ENCODE measurements around the gene NLRC3.
"Not testable (repeated sequence)": the region's sequence is repeated elsewhere in the genome, so short reads cannot be mapped to it uniquely, and the experiment has no call there.

The NLRC3 gene

DNA sequence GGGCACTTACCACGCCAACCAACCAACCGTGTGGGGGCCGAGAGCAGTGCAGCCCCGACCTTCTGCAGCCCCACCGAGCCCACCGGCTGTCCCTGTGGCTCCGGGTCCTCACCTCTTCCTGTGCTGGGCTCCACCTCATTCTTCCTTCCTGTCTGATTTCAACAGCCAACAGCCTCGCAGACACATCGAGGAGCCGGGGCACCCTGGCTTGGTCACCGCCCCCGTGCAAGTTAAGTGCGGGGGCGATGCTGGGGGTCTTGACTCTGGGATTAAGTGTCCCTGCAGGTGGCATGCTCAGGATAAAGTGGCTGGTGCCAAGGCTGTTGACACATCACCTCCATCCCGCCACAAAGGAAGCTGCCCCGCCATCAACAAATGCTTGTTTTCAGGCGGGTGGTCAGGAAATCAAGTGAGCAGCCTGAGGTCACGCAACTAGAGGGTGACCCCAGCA lies at the start of gene NLRC3:
Gene NLRC3 (minus strand): TSS at position 102 of the 451 bp plus-strand sequence. CDS start 12,367 bp downstream, outside the sequence.
- no peak for DNase-seq

DNA sequence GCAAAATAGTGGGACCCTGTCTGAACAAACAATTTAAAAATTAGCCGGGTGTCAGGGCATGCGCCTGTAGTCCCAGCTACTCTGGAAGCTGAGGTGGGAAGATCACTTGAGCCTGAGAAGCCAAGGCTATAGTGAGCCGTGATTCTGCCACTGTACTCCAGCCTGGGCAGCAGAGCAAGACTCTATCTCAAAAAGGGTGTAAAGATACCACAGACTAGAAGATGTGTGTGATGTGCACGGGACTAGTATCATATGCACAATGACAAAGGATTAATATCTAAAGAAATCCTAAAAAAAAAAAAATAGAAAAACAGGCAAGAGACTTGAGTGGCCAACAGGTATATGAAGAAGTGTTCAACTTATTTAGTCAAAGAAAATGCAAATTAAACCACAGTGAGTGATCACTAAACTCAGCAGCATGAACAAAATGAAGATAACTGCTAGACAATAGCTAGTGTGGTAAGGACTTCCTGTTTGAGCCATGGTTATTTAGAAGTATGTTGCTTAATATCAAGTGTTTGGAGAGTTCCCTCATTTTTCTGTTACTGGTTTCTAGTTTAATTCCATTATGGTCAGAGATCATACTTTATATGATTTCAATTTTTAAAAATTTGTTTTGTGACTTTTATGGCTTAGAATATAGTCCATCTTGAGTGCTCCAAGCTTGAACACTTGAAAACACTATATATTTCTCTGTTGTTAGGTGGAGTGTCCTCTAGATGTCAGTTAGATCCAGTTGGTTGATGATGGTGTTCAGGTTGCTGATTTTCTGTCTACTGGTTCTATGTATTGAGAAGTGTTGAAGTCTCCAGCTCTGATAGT lies 48.9 kb upstream of the NLRC3 start:
- DNase-seq, result no peak

DNA sequence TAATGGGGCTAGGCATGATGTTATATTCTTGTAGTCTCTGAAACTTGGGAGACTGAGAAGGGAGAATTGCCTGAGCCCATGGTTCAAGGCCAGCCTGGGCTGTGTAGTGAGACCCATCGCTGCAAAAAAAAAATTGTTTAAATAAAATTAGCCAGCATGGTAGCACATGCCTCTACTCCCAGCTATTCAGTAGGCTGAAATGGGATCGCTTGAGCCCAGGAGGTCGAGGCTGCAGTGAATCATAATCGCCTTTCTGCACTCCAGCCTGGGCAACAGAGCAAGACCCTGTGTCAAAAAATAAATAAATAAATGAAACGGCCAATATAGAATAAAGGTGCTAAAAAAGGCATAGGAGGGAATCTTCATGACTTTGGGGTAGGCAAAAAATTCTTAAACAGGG lies 48.1 kb upstream of the NLRC3 start:
- DNase-seq, result no peak

DNA sequence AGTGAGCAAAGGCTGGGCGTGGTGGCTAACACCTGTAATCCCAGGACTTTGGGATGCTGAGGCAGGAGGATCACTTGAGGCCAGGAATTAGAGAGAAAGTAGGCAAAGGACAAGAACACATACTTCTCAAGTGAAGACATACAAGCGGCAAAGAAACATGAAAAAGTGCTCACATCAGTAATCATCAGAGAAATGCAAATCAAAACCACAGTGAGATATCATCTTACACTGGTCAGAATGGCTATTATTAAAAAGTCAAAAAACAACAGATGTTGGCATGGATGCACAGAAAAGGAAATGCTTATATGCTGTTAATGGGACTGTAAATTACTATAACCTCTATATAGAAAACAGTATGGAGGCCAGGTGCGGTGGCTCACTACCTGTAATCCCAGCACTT lies 46.4 kb upstream of the NLRC3 start:
- DNase-seq, result no peak

GRCh38 chr16:3618769-3619141 lies 41.6 kb upstream of the NLRC3 start:
- DNase-seq, result no peak

DNA sequence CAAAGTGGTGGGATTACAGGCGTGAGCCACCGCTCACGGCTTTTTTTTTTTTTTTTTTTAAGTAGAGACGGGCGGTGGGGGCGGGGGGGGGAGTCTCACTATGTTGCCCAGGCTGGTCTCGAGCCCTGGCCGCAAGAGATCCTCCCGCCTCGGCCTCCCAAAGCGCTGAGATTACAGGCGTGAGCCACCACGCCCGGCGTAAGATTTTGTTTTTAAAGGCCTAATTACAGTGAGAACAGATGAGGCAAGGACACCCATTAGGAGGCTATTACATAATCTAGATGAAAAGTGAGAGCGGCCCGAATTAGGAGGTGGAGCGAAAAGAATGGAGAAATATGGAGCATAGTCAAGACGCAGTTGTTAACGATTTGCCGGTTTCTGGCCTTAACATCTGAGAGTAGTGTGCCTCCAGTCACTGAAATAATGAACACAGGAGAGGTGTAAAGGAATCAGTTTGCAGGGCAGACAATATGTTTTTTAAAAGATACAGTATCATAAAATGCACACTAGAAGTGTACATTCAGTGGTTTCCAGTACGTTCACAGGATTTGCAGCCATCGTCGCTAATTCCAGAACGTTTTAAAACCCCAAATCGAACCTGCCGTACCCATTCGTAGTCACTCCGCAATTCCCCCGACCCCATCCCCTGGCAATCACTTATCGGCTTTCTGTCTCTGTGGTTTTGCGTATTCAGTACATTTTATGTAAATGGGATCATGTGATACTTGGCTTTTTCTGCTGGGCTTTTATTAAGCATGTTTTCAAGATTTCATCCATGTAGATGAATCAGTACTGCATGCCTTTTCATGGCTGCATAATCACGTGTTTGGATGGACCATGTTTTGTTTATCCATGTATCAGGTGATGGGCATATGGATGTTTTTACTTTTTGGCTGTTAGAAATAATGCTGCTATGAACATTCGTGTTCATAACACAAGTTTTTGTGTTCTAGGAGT lies 35.6 kb upstream of the NLRC3 start:
- DNase-seq, result no peak

GRCh38 chr16:3611146-3611975 lies 34.2 kb upstream of the NLRC3 start, which contains the start of gene SLX4:
Gene SLX4, minus strand, starts transcription at chr16:3611606. Its CDS starts 2,642 bp downstream, at chr16:3608964.
- DNase-seq, result peak; percentile 47

DNA sequence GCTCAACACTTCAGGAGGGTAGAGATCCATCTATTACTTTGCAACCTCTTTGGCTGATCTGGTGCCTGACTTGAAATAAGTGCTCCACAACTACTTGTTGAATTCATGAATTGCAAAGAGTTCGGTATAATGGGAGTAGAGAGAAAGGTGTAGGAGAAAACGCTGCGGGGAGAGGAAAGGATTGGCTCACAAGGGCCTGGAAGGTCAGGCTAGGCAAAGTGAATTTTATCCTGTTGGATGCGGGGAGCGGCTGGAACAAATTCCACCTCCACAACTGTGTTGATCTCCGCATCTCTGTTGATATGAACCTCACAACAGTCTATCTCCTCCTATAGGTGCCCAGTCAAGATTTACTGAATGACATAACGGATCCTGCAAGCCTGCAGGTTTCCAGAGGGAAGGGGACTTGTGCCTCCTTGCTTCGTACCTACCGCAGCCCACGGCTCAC lies 33.5 kb upstream of the NLRC3 start:
- DNase-seq, result no peak

DNA sequence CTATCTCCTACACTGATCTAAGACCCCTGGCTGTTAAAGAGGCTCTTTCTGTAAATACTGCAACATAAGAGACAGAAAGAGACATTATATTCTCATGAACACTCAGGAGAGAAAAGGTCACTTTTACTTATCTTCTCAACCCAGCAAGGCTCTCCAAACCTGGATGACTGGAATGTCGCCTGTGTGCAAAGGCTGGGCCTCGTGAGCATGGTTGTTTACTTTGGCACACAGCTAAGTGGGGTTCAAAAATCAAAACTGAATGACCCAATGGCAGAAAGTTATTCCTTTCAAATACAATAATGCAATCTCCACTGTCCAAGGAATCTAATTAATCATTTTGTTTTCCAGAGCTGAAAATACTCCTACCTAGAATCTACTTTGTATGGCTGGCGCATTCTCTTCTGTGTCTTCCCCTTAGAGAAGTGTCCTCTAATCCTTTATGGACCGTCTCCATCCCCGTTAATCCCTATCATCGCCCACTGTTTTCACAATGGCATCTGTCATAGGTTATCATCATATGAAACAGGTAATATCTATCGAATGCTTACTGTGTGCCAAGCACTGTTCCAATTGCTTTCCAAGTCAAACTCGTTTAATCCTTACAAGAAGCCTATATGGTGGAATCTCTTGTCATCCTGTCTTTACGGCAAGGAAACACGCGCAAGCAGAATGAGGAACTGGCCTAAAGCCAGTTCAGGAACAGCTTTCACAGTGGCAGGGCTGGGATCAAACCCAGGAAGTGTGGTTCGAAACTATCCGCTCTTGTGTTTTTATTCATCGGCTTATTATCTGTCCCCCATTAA lies 32.9 kb upstream of the NLRC3 start:
- DNase-seq, result no peak

DNA sequence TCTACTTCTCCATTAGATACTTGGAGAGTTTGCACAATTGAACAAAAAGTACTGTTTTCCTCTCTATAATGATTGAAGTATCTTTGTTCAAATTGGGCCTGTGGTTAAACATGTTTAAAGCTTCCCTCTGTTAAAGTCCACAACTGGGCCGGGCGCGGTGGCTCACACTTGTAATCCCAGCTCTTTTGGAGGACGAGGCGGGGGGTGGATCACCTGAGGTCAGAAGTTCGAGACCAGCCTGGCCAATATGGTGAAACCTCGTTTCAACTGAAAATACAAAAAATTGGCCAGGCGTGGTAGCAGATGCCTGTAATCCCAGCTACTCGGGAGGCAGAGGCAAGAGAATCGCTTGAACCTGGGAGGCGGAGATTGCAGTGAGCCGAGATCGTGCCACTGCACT lies 31.8 kb upstream of the NLRC3 start:
- not testable (repeated sequence) for DNase-seq

- DNase-seq, result no peak
These were observed 30.9 kb upstream of the NLRC3 start for GRCh38 chr16:3608069-3608468.

DNA sequence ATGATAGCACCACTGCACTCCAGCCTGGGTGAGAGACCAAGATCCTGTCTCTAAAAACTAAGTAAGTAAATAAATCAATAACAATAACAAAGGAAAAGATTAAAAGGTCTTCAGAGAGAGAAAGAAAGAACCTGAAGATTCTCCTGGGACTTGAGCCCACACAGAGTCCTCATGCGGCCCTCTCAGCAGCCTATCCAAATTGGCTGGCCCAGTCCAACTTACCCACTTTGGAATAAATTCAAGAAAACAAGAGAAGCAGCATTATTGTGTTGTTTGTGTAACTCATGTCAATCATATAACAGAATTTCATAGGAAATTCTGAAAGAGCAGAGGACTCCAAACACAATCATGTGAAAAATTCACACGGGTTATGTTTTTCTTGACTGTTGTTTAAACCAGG lies 30.4 kb upstream of the NLRC3 start:
- DNase-seq, result no peak

DNA sequence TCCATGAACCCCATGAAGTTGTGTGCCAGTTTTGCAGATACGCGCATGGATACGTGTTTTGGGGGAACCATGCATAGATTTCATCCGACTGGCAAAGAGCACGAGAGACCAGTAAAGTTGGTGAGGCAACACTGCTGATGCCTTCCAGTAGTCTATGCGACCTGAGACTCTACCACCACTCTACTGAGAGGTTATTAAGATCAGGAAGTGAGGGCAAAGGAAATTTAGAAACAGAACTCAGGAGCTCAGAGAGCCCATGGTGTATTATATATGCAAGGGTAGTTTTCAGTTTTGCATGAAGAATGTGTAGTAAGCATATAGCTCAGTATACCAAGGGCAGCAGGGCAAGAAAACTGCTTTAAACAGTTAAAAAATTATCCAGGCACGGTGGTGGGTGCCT lies 30.0 kb upstream of the NLRC3 start:
- no peak for DNase-seq

DNA sequence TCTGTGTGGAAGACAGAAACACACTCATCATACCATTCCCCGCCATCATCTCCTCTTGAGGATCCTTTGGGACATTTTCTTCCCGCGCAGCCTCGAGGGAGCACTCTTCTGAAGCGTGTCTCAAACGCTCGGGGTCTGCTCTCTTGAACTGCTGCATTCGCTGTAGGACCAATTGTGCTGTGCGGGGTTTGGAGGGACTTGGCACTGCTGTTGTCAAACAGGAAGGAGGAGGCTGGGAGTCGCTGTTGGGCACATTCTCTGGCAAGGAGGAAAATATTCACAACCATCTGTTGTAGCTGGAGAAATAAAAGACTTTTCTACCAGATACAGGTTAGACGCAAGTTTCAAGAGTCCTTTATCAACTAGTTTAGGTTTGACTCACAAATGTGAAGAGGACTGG lies 29.2 kb upstream of the NLRC3 start:
- no peak for DNase-seq

GRCh38 chr16:3602320-3602653 lies 25.1 kb upstream of the NLRC3 start:
- no peak for DNase-seq

DNA sequence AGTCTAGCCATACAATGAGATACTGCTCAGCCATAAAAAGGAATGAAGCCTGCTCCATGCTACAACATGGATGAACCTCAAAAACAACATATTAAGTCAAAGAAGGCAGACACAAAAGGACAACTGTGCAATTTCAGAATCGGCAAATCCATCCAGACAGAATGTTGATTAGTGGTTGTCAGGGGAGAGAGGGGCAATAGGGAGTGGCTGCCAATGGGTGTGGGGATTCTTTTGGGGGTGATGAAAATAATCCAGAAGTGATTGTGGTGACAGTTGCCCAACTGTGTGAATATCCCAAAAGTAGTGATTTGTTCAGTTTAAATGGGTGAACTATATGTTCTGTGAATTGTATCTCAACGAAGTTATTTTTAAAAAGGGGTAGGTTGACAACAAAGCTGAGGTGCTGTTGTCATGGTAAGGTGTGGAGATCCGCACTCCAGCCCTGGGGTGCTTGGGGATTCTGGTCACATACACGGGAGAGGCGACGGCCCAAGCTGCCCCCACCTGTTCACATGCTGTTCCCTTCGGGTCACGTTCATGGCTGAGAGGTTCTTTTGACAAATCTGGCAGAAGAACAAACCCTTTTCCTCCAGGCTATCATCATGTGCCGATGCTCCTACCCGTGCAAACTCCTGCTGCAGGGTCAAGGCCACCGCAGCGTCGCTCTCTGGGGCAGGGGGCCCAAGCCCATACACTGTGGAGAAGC lies 24.6 kb upstream of the NLRC3 start:
- DNase-seq, result no peak

GRCh38 chr16:3599922-3600321 lies 22.7 kb upstream of the NLRC3 start:
- no peak for DNase-seq

DNA sequence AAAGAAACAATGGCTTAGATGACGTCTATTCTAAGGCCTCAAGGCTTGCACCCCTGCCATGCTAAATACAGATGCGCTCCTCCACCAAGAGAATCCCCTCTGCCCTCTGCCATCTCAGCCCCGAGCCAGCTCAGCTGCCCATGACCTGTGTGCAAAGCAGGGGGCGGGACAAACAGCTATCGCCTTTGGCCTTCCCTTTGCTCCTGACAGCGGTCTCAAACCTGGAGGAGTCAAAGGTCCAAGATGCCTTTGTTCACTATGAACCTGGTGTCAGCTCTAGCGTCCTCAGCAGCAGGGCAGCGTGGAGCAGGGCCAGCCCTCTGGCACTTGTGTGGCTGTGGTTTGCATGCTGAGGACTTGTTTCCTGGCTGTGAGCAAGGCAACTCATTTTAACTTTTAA lies 21.9 kb upstream of the NLRC3 start:
- DNase-seq, result no peak

GRCh38 chr16:3598236-3598635 lies 21.0 kb upstream of the NLRC3 start:
- no peak for DNase-seq

DNA sequence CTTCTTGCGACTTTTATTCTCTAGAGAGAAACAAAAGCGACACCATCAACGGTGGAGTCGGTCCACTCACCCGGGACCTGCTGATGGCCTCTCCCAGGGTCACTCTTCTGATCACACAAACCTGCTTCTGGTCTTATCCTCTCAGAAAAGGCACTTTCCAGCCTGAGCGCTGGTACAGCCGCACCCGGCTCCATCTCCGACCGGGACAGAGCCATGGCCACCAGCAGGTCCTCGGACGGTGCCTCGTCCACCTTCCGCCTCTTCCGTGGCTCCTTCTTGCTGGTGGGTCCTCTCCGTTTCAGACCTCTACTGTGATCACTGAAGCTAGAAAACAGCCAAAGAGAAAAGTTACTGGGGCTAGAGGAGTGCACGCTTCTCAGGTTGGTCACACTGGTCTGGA lies 20.5 kb upstream of the NLRC3 start:
- DNase-seq, result no peak

DNA sequence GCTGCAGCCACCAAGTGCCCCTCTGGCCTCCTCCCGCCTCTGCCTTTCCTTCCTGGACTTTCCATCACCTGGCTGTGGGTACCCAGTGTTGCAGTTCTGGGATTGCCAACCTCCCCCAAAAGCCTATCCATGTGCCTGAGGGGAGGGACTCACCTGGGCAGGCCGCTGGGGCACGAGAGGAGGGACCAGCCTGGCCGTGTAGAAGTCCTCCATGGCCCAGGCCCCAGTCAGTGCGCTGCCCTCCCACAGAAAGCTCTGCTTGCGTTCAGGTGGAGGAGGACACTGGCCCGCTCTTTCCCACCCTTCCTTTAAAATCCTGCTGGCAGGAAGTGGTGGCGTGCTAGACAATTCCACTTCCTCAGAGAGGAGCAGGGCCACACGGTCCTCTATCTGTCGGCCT lies 20.0 kb upstream of the NLRC3 start:
- no peak for DNase-seq
